Stimulated activated CD4-positive, alpha-beta T cell treated with anti-CD3 and anti-CD28 coated beads, TNF-alpha, amount 100 ng/mL, for 1 hour (primary cell): ENCODE results near the gene HK2.
"Not testable (repeated sequence)": the region's sequence is repeated elsewhere in the genome, so short reads cannot be mapped to it uniquely, and the experiment has no call there.

Experiments used
- DNase-seq, 3 donors: peaks; one replicate each; pipeline ENCODE4 v3.0.0-alpha.2; 2020; ENCODE audit warnings: low read depth in 3 of 3, low spot score in 1 of 3

The HK2 gene

GRCh38 chr2:74834792-74835755 lies 1.1 kb downstream of the HK2 start:
- peak in 1 of 3 donors; percentile 73 for DNase-seq

- no peak for DNase-seq
Measured at GRCh38 chr2:74835831-74836674, 2.1 kb downstream of the HK2 start.

DNA sequence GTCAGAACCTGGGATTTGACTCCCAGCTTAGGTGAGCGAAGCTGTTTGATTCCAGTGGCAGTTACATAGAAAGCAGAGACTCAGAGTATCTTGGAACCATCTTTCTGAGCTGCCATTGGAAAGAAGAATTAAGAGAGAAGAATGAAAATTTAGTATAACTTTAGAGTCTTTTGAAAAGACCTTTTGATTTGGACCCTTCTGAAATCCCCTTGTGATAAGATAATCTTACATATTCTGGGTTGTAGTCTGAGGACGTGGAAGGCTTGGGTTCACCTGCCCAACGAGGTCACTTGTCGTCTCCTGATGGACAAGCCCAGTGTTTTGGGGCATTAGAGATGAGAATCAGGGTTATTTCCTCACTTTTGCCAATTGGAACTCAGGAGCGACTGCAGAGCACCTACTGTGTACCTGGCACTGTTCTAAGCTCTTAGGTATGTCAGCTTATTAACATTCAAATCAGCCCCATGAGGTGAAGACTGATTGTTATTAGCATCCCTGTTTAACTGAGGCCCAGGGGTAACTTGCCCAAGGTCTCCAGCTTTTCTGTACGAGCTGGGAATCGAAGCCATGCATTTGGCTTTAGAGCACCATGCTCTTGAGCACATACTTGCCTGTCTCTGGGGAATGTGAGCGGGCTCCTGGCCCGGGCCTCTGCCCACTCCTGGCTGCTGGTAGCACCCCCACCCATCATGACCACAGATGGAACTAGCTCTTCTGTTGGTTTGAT lies 2.9 kb downstream of the HK2 start:
- DNase-seq: no peak

- DNase-seq: no peak
Measured at GRCh38 chr2:74841641-74842040, 7.7 kb downstream of the HK2 start.

DNA sequence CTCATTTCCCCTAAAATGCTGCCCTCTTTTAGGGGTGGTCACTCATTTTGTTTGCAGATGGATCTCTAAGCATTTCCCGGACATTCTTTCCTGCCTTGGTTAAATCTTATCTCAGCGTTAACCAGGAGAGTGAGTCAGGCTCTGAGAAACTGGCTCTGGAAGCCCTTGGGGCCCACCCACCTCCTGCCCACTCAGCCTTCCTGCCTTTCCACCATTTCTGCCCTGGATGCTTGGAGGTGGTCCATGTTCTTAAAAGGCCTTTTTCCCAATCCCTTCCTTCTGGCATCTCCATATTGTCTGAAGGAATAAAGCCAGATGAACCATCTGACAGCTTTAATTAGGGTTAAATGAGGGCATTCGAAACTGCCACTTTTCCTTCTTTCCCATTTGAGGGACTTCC lies 9.5 kb downstream of the HK2 start:
- DNase-seq: no peak

DNA sequence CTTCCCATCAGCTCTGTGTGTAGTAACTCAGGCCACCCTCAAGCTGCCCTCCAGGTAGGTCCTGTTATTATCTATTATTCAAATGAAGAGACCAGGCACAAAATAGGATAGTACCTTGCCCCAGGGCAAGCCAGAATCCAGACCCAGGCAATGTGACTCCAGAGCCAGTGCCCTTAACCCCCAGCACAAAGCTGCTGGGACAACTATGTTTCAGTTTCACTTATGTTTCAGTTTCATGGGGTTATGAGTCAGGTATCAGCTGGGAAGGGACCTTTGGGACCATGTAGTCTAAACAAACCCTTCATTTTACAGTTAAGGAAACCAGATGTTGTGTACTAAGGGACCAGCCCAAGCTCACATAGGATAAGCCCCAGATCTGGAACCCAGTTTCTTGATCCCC lies 10.0 kb downstream of the HK2 start:
- DNase-seq: no peak

- no peak for DNase-seq
Measured at GRCh38 chr2:74844752-74845151, 10.8 kb downstream of the HK2 start.

GRCh38 chr2:74845217-74845751 lies 11.4 kb downstream of the HK2 start:
- DNase-seq: no peak

DNA sequence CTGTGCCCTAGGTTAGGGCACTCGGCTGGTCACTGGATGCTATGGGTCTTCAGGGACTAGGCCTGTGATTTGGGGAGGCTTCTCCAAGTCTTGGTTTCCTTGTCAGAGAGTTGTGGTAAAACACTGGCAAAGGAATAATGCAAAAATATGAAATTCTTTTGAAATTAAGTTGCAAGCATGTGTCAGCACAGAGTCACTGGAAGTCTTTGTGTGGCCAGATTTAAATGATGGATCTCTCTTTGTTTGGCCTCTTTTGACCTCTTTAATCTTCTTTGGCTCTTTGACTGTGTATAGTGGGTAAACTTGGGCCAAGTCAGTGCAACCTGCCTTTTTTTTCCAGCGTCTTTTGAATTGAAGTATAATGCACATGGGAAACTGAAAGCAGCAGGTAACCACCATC lies 12.1 kb downstream of the HK2 start:
- DNase-seq: no peak

DNA sequence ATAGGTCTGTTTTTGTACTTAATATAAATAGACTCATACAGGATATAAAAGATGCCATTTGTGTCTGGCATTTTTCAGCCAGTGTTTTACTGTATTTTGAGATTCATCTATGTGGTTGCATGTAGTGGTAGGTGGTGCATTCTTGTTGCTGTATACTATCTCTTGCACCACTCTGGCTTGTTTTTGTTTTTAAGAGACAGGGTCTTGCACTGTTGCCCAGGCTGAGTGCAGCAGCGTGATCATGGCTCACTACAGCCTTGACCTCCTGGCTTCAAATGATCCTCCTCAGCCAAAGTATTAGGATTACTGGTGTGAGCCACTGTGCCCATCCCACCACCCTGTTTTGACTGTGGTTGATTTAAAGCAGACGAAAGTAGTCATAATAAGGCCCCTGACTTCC lies 12.6 kb downstream of the HK2 start:
- no peak for DNase-seq

- DNase-seq: no peak
Measured at GRCh38 chr2:74847070-74847858, 13.3 kb downstream of the HK2 start.

DNA sequence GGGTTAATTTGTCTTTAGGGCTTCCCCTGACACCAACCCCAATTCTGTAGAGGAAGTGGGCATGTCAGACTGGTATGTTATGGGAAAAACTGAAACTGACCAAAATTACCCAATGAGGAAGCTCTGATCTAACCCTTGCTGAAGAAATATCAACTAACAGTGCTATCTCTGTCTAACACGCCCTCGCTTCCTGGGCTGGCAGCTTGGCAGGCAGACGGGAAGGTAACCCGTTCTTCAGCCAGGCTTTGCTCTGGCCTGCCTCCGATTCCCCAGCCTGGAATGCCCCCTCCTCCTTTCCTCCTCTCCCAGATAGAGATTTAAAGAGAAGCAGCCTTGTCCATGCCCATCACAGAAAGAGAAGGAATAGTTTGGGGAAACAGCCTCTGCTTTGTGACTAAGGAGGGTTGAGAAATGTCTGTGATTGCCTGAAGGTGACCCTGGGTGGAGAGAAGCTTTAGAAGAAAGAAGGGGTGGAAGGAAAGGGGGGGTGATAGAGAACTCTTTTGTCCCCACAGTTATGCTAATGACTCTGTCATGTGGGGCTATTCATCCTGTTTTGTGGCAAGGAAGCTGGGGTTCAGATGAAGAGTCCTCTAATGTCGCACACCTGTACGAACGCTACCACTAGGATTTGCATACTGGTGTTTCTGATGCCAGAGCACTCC lies 15.4 kb downstream of the HK2 start:
- no peak for DNase-seq

DNA sequence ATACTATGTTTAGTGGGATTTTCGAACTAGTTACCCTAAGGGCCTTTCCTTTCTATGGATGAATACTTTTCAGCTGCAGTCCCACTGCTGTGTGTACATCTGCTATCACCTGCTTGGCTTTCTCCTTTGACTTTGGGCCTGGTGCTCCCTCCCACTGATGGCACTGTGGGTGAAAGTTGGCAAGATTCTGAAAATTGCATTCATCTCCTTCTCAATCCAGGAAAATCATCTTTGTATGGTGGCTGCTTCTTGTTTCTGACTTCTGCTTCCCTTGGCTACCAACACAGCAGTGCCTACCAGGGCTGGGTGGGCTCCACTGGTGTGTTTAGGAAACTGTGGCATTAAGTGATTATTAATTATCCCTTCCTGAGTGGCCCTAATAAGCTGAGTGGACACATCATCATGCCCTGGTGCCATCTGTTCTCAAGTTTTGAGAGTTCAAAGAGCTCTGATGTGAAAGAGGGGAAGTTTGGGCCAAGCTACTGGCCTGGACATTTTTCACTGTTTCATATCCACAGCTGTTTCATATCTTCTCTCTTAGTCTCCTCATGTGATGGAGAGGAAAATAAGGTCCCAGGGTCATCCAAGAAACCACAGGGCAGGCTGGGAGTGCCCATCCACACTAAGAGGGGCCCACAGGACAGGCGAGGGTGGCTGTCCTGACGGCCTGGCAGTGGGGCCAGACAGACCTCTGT lies 16.7 kb downstream of the HK2 start:
- no peak for DNase-seq

DNA sequence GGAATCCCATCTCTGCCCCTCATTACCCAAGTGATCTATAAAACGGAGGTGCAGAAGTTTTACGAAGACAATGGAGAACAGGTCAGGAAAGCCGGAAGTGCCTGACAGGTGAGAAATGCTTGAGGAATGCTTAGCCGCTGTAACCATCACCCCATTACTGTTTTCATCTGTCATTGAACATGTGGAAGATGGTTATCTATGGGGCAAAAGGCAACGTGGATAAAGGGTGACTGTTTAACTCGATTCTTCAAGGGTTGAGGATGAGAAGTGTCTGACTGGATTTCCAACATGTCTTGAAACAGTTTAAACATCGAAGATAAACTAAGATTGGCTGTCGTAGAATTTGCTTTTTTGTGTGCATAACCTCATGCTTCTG lies 17.3 kb downstream of the HK2 start:
- no peak for DNase-seq

GRCh38 chr2:74853360-74853759 lies 19.4 kb downstream of the HK2 start:
- not testable (repeated sequence) for DNase-seq

- DNase-seq: no peak
Measured at GRCh38 chr2:74854401-74854800, 20.5 kb downstream of the HK2 start.

GRCh38 chr2:74855114-74855707 lies 21.3 kb downstream of the HK2 start:
- DNase-seq: not testable (repeated sequence)

- no peak for DNase-seq
Measured at GRCh38 chr2:74856004-74856578, 22.2 kb downstream of the HK2 start.
